Colonic mucosa (tissue), 4 donors: ENCODE results near the gene ARVCF. TPM values are rescaled to one million over a fixed set of nuclear protein-coding genes. Genes with fewer than 3 reads are reported as not detected.
A peak's percentile ranks its signal among the peaks of the same experiment; 100 is the strongest.

ENCODE experiments used
- DNase-seq: peaks from one replicate; pipeline ENCODE4 v3.0.0-alpha.2; 2020
- H3K27ac ChIP-seq: fragments of 200-600 bp; one replicate; pipeline ENCODE4 v1.8.0; 2021
- H3K27me3 ChIP-seq: fragments of 200-600 bp; one replicate; pipeline ENCODE4 v1.8.0; 2021
- H3K36me3 ChIP-seq: fragments of 200-600 bp; one replicate; pipeline ENCODE4 v1.8.0; 2021
- H3K4me1 ChIP-seq: fragments of 200-600 bp; one replicate; pipeline ENCODE4 v1.8.0; 2021; ENCODE audit warnings: mild to moderate bottlenecking
- H3K4me3 ChIP-seq: fragments of 200-600 bp; one replicate; pipeline ENCODE4 v1.8.0; 2021
- H3K9ac ChIP-seq, 2 donors: one replicate each; pipeline ENCODE4 v1.7.0; 2013; ENCODE audit warnings: control low read depth in 2 of 2, low read depth in 2 of 2, low read length in 2 of 2
- H3K9me3 ChIP-seq: fragments of 200-600 bp; one replicate; pipeline ENCODE4 v1.8.0; 2021
- CTCF ChIP-seq: fragments of 200-600 bp; IDR thresholded peaks from one replicate; pipeline ENCODE4 v1.8.0; 2022; ENCODE audit warnings: antibody characterized with exemption, mild to moderate bottlenecking
- intact Hi-C: fragments of 100-400 bp; cut with DNase I; formaldehyde crosslinking; loops from one replicate; pipeline ENCODE4 v1.14.1; 2022
- total RNA-seq, 2 donors: library from RNA; stranded (reverse); fragmentation: NEBNext Ultra II Directional in 1 of 2; extraction: Animal tissue kit (Norgen Biotek cat#: 25700) in 1 of 2; gene quantifications; one replicate each; pipeline ENCODE4 v1.2.1, GENCODE V29; 2021
- donor health status: healthy.
- donor health status: DM: no; HTN: no; CAD: no.
- donor health status: DM: no; HTN: no; CAD: no.

ARVCF gene
- 10 to 100 TPM; 11.7 to 18.5 TPM for total RNA-seq

- peaks cover 1% of the 10 kb centered on the region for H3K4me1 ChIP-seq
- no peaks in the 10 kb centered on the region for H3K36me3 ChIP-seq
- no peak within 1 kb of the TSS for H3K27ac ChIP-seq
- peak; percentile 94 for DNase-seq
- H3K4me3 ChIP-seq = peak within 1 kb of the TSS; percentile 83
- H3K9ac ChIP-seq = peak within 1 kb of the TSS; percentile 40 to 67
- no peaks in the 10 kb centered on the region for H3K27me3 ChIP-seq
- no peak for TF ChIP-seq CTCF
- intact Hi-C loops = no loop called here
- H3K9me3 ChIP-seq = no peaks in the 10 kb centered on the region
Observed at GRCh38 chr22:20016734-20017621, at the start of gene ARVCF. Gene ARVCF, minus strand, starts transcription at chr22:20016823. Its CDS starts 26,029 bp downstream, at chr22:19990794.

- no peaks in the 10 kb centered on the region for H3K36me3 ChIP-seq
- H3K27ac ChIP-seq = no peak overlapping the region
- no peaks in the 10 kb centered on the region for H3K9me3 ChIP-seq
- no peak overlapping the region for H3K9ac ChIP-seq
- intact Hi-C loops = no loop called here
- no peak overlapping the region for H3K4me3 ChIP-seq
- no peak for TF ChIP-seq CTCF
- H3K27me3 ChIP-seq = no peaks in the 10 kb centered on the region
- DNase-seq = no peak
- no peaks in the 10 kb centered on the region for H3K4me1 ChIP-seq
Observed at GRCh38 chr22:20065896-20066616, 49.4 kb upstream of the ARVCF start.

GRCh38 chr22:20064545-20065262 lies 48.1 kb upstream of the ARVCF start:
- no peaks in the 10 kb centered on the region for H3K36me3 ChIP-seq
- H3K4me3 ChIP-seq = no peak overlapping the region
- H3K9ac ChIP-seq = no peak overlapping the region
- no peak overlapping the region for H3K27ac ChIP-seq
- H3K4me1 ChIP-seq = no peaks in the 10 kb centered on the region
- H3K9me3 ChIP-seq = no peaks in the 10 kb centered on the region
- intact Hi-C loops = no loop called here
- TF ChIP-seq CTCF = no peak
- DNase-seq = no peak
- no peaks in the 10 kb centered on the region for H3K27me3 ChIP-seq

- intact Hi-C loops = no loop called here
- Histone ChIP-seq H3K9ac (no peak overlapping the region), H3K27ac (no peak overlapping the region), H3K36me3 (no peaks in the 10 kb centered on the region), H3K4me3 (no peak overlapping the region), H3K9me3 (no peaks in the 10 kb centered on the region), H3K4me1 (no peaks in the 10 kb centered on the region), H3K27me3 (no peaks in the 10 kb centered on the region)
- no peak for TF ChIP-seq CTCF
- no peak for DNase-seq
Observed at GRCh38 chr22:20064140-20064480, 47.5 kb upstream of the ARVCF start.
